Jurkat, Clone E6-1 (cell line): ENCODE measurements around the gene SH2D7. TPM values are rescaled to one million over a fixed set of nuclear protein-coding genes. Genes with fewer than 3 reads are reported as not detected.

Experiments used
- DNase-seq: peaks from one replicate; pipeline ENCODE4 v3.0.0-alpha.2; 2011; ENCODE audit warnings: low read depth, low spot score
- H3K4me3 ChIP-seq: 2 replicates; pipeline ENCODE4 v1.5.1; 2011; ENCODE audit warnings: mild to moderate bottlenecking, low read length, control low read depth, moderate library complexity
- polyA plus RNA-seq: library from polyadenylated mRNA; unstranded; fragments of >200 nt; gene quantifications from one replicate; pipeline ENCODE4 v1.2.1, GENCODE V29; 2012; ENCODE audit warnings: missing spikeins; ENCODE audit not compliant: insufficient read length, insufficient read depth

The SH2D7 gene
- not detected for polyA plus RNA-seq

DNA sequence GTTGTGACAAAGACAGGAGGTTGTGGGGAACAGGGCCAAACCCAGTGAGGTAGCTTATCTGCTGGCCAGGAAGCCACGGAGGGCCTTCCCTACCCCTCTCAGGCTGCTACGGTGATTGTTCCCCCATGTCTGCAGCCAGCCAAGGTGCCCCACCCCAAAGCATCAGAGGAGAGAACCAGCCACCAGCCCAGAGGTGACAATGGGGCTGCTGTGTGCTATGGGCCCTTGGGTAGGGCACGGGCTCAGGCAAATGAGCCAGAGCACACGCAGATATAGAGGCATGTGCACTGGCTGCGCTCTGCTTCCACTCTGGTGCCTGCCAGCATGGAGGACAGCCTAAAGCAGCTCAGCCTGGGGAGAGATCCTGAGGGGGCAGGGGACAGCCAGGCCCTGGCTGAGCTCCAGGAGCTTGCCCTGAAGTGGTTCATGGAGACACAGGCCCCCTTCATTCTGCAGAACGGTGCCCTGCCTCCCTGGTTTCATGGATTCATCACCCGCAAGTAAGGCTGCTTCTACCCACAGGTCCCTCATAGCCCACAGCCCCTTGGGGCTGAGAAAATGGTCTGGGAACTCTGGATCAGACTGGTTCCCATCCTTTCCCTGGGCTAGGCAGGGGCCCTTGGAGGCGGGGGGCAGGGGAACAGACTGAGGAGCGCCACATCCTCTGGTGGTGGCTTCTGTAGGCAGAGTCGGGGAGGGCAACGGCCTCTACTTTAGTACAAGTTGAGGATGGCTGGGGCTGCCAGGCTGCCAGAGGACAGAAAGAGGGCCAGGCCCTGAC is at the start of gene SH2D7:
TSS of gene SH2D7 (plus strand) at position 301 of the 781 bp plus-strand sequence. CDS start at position 325, 24 bp downstream.
- peak within 1 kb of the TSS; percentile 2 for H3K4me3 ChIP-seq
- peak; percentile 60 for DNase-seq

DNA sequence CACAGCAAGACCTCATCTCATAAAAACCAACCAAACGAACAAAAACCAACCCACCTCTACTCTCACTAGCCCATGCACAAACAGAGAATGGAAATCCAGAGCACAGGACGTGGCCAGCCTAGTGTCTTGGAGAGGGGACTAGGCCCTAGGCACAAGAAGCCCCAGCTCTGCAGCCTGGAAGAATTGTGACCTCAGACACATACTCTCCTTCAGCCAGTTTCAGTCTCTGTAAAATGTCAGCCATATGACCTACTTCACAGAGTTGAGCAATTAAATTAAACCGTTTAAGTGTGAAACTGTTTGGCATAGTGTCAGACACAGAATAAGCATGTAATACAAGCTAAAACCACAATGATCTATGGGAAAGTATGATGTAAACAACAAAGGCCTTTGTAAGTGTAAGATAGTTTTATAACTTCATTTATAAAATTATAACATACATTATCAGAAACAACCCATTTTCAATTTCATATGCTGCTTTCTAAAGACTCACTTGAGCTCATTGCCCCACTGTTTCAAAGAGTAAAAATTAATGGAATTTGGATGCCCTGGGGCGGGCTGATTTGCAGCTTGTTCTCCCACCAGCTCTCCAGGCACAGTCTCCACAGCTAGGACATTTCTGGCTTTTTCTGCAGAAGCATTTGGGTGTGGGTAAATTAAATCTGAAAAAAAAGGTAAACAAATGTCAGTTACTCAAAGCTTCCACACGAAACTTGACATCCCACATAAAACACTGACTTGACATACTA is 47.8 kb upstream of the SH2D7 start:
- DNase-seq: no peak
- no peak overlapping the region for H3K4me3 ChIP-seq

DNA sequence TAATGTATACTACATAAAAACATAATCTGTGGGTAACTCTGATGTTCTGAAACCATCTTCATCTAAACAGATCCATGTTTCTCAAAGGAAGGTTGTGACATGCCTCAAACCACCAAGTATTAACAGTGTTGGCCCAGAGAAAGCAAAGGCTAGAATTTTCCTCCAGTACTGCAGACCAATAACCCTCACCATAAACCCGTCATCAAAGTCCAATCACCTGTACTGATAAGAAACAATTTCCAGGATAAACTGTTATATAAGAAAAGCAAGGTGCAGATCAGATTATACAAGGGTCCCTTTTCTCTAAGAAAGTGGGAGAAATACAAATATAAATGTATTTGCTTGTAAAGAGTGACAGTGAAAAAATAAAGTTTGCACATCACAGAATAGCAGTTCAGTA is 47.2 kb upstream of the SH2D7 start:
- no peak overlapping the region for H3K4me3 ChIP-seq
- no peak for DNase-seq

DNA sequence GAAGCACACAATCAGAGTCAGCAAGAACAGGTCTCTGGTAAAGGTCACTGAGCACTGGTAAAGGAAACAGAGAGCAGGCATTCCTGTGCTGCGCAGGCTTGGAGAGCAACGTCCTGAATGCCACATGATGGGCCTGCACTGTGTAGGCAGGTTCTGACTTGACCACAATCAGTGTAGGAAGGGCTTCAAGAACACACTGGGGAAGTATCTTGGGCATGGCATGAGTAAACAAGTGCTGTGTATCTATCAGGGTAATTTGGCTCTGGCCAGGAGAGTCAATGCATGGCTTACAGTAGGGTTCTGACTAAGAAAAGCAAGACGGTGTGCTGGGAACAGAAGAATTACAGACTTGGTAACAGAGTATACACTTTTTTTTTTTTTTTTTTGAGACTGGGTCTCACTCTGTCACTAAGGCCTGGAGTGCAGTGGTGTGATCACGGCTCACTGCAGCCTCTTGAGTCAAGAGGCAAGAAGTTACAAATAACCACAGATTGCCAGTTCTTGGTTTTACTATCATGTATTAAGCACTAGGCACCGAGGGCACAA is 45.5 kb upstream of the SH2D7 start:
- DNase-seq: peak; percentile 66

DNA sequence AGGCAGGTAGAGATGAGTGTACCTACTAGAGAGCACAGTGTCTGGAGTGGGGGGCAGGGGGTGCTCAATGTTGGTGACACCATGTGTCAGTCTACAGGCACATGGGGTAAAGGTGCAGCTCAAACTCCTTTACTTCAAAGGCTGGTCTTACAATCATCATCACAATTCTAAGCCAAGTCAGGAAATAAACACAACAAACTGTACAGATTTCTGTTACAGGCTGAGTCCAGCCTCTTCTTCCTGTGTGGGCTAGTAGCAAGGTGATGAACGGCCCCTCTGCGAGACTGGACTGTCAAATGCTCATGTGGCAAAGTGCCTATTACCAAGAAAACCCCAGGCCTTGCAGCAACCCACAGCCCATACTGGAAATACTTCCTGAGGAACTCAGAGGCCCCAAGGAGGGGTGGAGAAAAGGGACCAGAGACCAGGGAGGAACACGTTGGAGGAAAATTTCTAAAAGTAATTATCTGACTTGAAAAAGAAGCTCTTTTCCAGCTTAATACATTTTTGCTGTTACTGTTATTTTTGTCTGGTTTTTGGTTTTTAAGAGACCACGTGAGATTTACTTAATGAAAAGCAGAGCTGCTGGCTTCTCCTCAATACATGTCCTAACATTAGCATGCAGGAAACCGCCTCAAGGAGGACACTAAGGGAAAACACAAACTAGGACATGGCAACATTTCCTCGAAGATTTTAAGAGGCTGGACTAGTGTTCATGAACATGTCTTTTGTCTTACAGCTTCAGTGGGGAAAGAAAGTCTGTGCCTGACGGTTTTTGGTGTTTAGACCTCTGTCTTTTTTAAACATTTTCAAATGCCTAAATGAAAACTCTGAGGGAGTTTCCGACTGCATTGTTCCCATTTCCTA is 44.4 kb upstream of the SH2D7 start:
- H3K4me3 ChIP-seq: peak overlapping the region; percentile 5; the same call in 1 of the 2 replicates
- peak; percentile 55 for DNase-seq

More for the DNA sequence above, 45.5 kb upstream of the SH2D7 start:
- H3K4me3 ChIP-seq: no peak overlapping the region

GRCh38 chr15:78048628-78048920 is 43.8 kb upstream of the SH2D7 start:
- no peak for DNase-seq
- H3K4me3 ChIP-seq: no peak overlapping the region

- H3K4me3 ChIP-seq: peak overlapping the region; percentile 41
- peak; percentile 94 for DNase-seq
Observed at GRCh38 chr15:78049691-78050440, 42.5 kb upstream of the SH2D7 start.

DNA sequence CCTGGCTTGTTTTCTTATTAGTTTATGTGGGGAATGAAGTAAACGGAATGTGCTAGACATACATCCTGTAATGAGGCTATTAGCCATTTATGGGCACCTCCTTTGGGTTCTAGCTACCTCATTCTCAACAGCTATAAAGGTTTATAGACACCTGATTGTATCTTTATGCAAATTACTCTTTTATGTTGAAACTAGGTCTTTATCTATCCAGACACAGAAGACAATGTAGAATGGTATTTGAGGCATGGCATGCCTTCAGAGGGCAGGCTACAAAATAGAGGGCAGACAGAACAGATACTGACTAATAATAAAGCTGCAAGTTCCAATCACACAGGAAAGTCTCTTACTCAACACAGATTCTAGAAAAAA is 41.9 kb upstream of the SH2D7 start:
- DNase-seq: peak; percentile 74
- H3K4me3 ChIP-seq: peak overlapping the region; percentile 41

- no peak overlapping the region for H3K4me3 ChIP-seq
- peak; percentile 60 for DNase-seq
Observed at GRCh38 chr15:78050826-78051225, 41.5 kb upstream of the SH2D7 start.

DNA sequence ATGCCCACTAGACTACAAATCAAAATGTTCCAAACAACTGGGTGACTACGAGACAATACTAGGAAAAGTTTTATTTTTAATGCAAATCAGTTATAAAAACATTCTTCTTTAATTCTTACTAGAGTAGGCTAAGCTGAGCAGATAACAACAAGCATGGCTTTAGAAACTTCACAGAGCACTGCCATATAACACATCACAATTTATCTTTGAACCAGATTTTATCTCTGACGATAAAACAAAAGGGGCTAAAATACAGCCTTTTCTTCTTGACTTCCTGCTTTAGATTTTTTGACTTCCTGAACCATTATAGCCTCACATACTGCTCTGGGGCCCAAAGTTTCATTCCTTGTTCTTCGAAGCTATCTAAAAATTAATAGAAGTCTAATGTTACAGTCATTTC is 40.8 kb upstream of the SH2D7 start:
- DNase-seq: no peak
- no peak overlapping the region for H3K4me3 ChIP-seq

GRCh38 chr15:78052001-78052401 is 40.4 kb upstream of the SH2D7 start:
- 0 out of 2 replicates have a peak overlapping the region, but pooled peaks have one; percentile 7 for H3K4me3 ChIP-seq
- DNase-seq: peak; percentile 70

DNA sequence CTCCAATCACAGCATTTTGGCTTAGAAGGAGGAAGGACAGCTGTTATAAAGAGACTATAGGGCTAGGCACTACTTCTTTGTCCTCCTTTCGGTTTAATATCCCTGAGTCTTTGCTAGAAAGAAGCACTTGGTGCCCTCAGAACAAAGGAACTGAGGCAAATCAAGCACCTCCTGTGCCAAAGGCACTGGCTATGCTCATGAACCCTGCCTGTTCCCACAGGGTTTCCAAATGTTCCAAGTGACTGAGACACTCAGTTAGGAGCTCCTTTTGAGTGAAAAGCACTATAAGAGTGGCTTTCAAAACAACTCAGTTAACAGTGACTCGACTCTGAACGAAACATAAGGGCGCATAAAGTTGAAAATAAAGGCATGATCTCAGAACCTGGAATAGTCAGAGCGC is 39.8 kb upstream of the SH2D7 start:
- H3K4me3 ChIP-seq: no peak overlapping the region
- DNase-seq: no peak

- no peak for DNase-seq
- H3K4me3 ChIP-seq: no peak overlapping the region
Observed at GRCh38 chr15:78054518-78054917, 37.8 kb upstream of the SH2D7 start.

DNA sequence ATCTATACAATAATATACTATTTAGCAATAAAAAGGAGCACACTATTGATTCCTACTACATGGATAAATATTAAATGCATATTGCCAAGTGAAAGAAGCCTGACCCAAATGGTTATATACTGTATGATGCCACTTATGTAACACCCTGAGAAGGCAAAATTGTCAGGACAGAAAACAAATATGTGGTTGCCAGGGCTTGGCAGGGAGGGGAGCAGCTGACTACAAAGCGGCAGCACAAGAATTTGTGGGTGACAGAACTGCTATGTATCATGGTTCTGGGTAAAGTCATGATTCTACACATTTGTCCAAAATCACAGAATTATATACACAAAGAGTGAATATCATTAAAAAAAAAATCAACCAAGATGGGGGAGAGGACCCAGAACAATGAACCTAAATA is 37.4 kb upstream of the SH2D7 start:
- no peak for DNase-seq
- no peak overlapping the region for H3K4me3 ChIP-seq

- H3K4me3 ChIP-seq: no peak overlapping the region
- no peak for DNase-seq
Observed at GRCh38 chr15:78055919-78056713, 36.2 kb upstream of the SH2D7 start.

- H3K4me3 ChIP-seq: no peak overlapping the region
- peak; percentile 72 for DNase-seq
Observed at GRCh38 chr15:78056714-78057269, 35.6 kb upstream of the SH2D7 start.

DNA sequence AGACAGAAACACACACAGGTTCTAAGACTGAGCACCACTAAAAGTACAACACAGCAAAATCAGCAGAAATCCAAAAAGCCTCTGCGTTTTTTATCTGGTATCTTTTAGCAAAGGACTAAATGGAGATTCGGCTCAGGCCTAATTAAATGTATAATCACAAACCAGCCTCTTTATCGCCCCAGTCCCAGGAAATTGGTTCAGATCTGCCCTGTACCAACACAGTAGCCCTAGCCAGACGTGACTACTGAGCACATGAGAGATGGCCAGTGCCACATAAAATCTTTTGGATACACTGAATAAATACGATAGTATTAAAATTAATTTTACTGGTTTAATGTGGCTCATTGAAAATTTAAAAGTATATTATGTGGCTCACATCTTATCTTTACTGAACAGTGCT is 34.6 kb upstream of the SH2D7 start:
- no peak for DNase-seq
- no peak overlapping the region for H3K4me3 ChIP-seq
